Stimulated activated naive CD8-positive, alpha-beta T cell treated with anti-CD3 and anti-CD28 coated beads, Interleukin-15, Interleukin-2, amounts not matched to agents 100 ng/mL and 50 ng/mL, for 24 hours (primary cell): ENCODE results near the gene RBM15.

Source experiments
- H3K27ac Mint-ChIP-seq: one replicate; pipeline ENCODE4 v1.8.0; 2021; ENCODE audit warnings: mild to moderate bottlenecking, mixed read lengths
- H3K27me3 Mint-ChIP-seq: one replicate; pipeline ENCODE4 v1.8.0; 2021; ENCODE audit warnings: mixed read lengths
- H3K36me3 Mint-ChIP-seq: one replicate; pipeline ENCODE4 v1.8.0; 2021; ENCODE audit warnings: low read depth, mixed read lengths
- H3K4me1 Mint-ChIP-seq: one replicate; pipeline ENCODE4 v1.8.0; 2021; ENCODE audit warnings: low read depth, mixed read lengths
- H3K4me3 Mint-ChIP-seq: one replicate; pipeline ENCODE4 v1.8.0; 2021; ENCODE audit warnings: mild to moderate bottlenecking, mixed read lengths
- H3K9me3 Mint-ChIP-seq: one replicate; pipeline ENCODE4 v1.8.0; 2021; ENCODE audit warnings: mixed read lengths

RBM15 gene

GRCh38 chr1:110394493-110394820, 55.3 kb downstream of the RBM15 start:
- H3K27me3 Mint-ChIP-seq, result no peaks in the 10 kb centered on the region

More at GRCh38 chr1:110394493-110394820, 55.3 kb downstream of the RBM15 start:
- no peak overlapping the region for H3K4me3 Mint-ChIP-seq
- no peak overlapping the region for H3K27ac Mint-ChIP-seq
- H3K9me3 Mint-ChIP-seq, result no peaks in the 10 kb centered on the region
- H3K36me3 Mint-ChIP-seq, result peaks cover 24% of the 10 kb centered on the region
- H3K4me1 Mint-ChIP-seq, result no peaks in the 10 kb centered on the region
